ENCODE data around the gene NOS2.

- TF ChIP-seq POLR2A (IDR thresholded peaks at IDR 0.05), result no peak
- no peak for TF ChIP-seq CTCF (IDR thresholded peaks at IDR 0.05)
- TF ChIP-seq EP300 (IDR thresholded peaks at IDR 0.05; ENCODE audit: low read depth), result no peak
Measured at GRCh38 chr17:27804113-27804512, 3.8 kb upstream of the NOS2 start.

Measured in transverse colon (tissue), 3 donors.